HuH-7 (cell line): Measurements from ENCODE around the gene DPF3.
"Not testable (repeated sequence)": the region's sequence is repeated elsewhere in the genome, so short reads cannot be mapped to it uniquely, and the experiment has no call there.

Source experiments
- DNase-seq: peaks from one replicate; pipeline ENCODE4 v3.0.0; 2011; ENCODE audit warnings: low spot score

The DPF3 gene

GRCh38 chr14:72880820-72881219 lies 13.1 kb downstream of the DPF3 start:
- DNase-seq = no peak

GRCh38 chr14:72880164-72880563 lies 13.7 kb downstream of the DPF3 start:
- DNase-seq = no peak

- no peak for DNase-seq
These were observed 14.5 kb downstream of the DPF3 start for GRCh38 chr14:72879431-72879830.

GRCh38 chr14:72878746-72879145 lies 15.2 kb downstream of the DPF3 start:
- DNase-seq = no peak

- DNase-seq = no peak
These were observed 17.2 kb downstream of the DPF3 start for GRCh38 chr14:72876710-72877063.

GRCh38 chr14:72876005-72876709 lies 17.7 kb downstream of the DPF3 start:
- no peak for DNase-seq

GRCh38 chr14:72870878-72871277 lies 23.0 kb downstream of the DPF3 start:
- DNase-seq = not testable (repeated sequence)

GRCh38 chr14:72869407-72870329 lies 24.2 kb downstream of the DPF3 start:
- DNase-seq = no peak

GRCh38 chr14:72868500-72868899 lies 25.4 kb downstream of the DPF3 start:
- no peak for DNase-seq

GRCh38 chr14:72864712-72865365 lies 29.1 kb downstream of the DPF3 start:
- no peak for DNase-seq

- DNase-seq = no peak
These were observed 30.5 kb downstream of the DPF3 start for GRCh38 chr14:72863216-72864006.

GRCh38 chr14:72856530-72857266 lies 37.2 kb downstream of the DPF3 start:
- DNase-seq = no peak

GRCh38 chr14:72855913-72856312 lies 38.0 kb downstream of the DPF3 start:
- no peak for DNase-seq

- no peak for DNase-seq
These were observed 41.7 kb downstream of the DPF3 start for GRCh38 chr14:72852194-72852593.

- no peak for DNase-seq
These were observed 42.3 kb downstream of the DPF3 start for GRCh38 chr14:72851635-72852034.

- no peak for DNase-seq
These were observed 43.5 kb downstream of the DPF3 start for GRCh38 chr14:72850360-72850759.

GRCh38 chr14:72849222-72849621 lies 44.7 kb downstream of the DPF3 start:
- no peak for DNase-seq

- no peak for DNase-seq
These were observed 46.2 kb downstream of the DPF3 start for GRCh38 chr14:72847721-72848120.

GRCh38 chr14:72845683-72846082 lies 48.2 kb downstream of the DPF3 start:
- no peak for DNase-seq

GRCh38 chr14:72845196-72845595 lies 48.7 kb downstream of the DPF3 start:
- DNase-seq = no peak

GRCh38 chr14:72844524-72844923 lies 49.4 kb downstream of the DPF3 start:
- no peak for DNase-seq
